GM12891 (cell line): ENCODE data around the gene NPIPB5.
"Not testable (repeated sequence)": the region's sequence is repeated elsewhere in the genome, so short reads cannot be mapped to it uniquely, and the experiment has no call there.

Experiments used
- POLR2A ChIP-seq: IDR thresholded peaks from 2 replicates; pipeline ENCODE4 v1.6.1; 2011; ENCODE audit warnings: low read depth, low read length, control low read depth
- POLR2AphosphoS5 ChIP-seq: IDR thresholded peaks from 2 replicates; pipeline ENCODE4 v1.6.1; 2011; ENCODE audit warnings: low read depth, low read length, control low read depth
- SPI1 ChIP-seq: IDR thresholded peaks from 2 replicates; pipeline ENCODE4 v1.6.1; 2011; ENCODE audit warnings: low read depth, low read length, control low read depth

DNA sequence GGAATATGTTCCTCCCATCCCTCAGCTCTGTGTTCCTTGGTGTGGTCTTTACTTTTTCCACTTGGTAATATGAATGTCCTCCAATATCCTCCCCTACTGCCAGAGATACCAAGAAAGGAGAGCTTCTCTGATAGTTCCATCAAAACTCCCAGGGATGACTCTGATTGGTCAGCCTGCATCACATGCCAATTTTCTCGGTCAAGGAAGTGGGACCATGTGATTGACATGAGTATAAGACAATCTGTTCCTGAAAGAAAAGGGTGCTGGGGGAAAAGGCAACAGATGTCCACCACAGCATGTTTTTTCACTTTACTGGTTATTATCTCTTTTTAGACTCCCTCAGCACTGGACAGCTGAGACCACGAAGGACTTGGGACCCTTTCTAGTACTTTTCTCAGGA lies 35.9 kb downstream of the NPIPB5 start:
- not testable (repeated sequence) for TF ChIP-seq POLR2A, SPI1, POLR2AphosphoS5
